Measurements from ENCODE around the gene PPT2.
"Not testable (repeated sequence)": the region's sequence is repeated elsewhere in the genome, so short reads cannot be mapped to it uniquely, and the experiment has no call there.

The PPT2 gene

GRCh38 chr6:32190911-32191677 is 37.2 kb downstream of the PPT2 start:
- DNase-seq: no peak

- no peak for DNase-seq
Observed at GRCh38 chr6:32191696-32192607, 38.0 kb downstream of the PPT2 start.

GRCh38 chr6:32192608-32193039 is 38.7 kb downstream of the PPT2 start, which contains the start of gene GPSM3:
GPSM3 (minus strand) TSS chr6:32192643; CDS start chr6:32192513, 130 bp downstream.
- DNase-seq: no peak

- not testable (repeated sequence) for DNase-seq
Observed at GRCh38 chr6:32193096-32193495, 39.2 kb downstream of the PPT2 start.

GRCh38 chr6:32194388-32194787 is 40.4 kb downstream of the PPT2 start:
- DNase-seq: no peak

GRCh38 chr6:32194825-32195651 is 41.1 kb downstream of the PPT2 start:
- no peak for DNase-seq

GRCh38 chr6:32195652-32195901 is 41.6 kb downstream of the PPT2 start:
- DNase-seq: peak; percentile 98 to 99

GRCh38 chr6:32195902-32196681 is 42.2 kb downstream of the PPT2 start:
- DNase-seq: peak in 1 of 2 experiments; percentile 38

GRCh38 chr6:32196682-32197616 is 43.0 kb downstream of the PPT2 start:
- DNase-seq: no peak

- DNase-seq: no peak
Observed at GRCh38 chr6:32198345-32198696, 44.4 kb downstream of the PPT2 start.

GRCh38 chr6:32198866-32199265 is 44.9 kb downstream of the PPT2 start:
- no peak for DNase-seq

- no peak for DNase-seq
Observed at GRCh38 chr6:32200711-32201475, 47.0 kb downstream of the PPT2 start.

GRCh38 chr6:32202186-32202585 is 48.2 kb downstream of the PPT2 start:
- DNase-seq: no peak

GRCh38 chr6:32203426-32204267 is 49.7 kb downstream of the PPT2 start:
- no peak for DNase-seq

GRCh38 chr6:32204268-32204715 is 50.4 kb downstream of the PPT2 start:
- no peak for DNase-seq

GRCh38 chr6:32208996-32209395 is 55.1 kb downstream of the PPT2 start:
- no peak for DNase-seq

GRCh38 chr6:32210191-32210601 is 56.3 kb downstream of the PPT2 start:
- DNase-seq: no peak

- not testable (repeated sequence) for DNase-seq
Observed at GRCh38 chr6:32211432-32211831, 57.5 kb downstream of the PPT2 start.

GRCh38 chr6:32212076-32212760 is 58.3 kb downstream of the PPT2 start:
- DNase-seq: no peak

Data from cerebellar nuclear complex (tissue), 1 donor.